Right lung (tissue), 5 donors: Measurements from ENCODE around the gene U2AF1L4. TPM values are rescaled to one million over a fixed set of nuclear protein-coding genes. Genes with fewer than 3 reads are reported as not detected.
A peak's percentile ranks its signal among the peaks of the same experiment; 100 is the strongest.
"Not testable (repeated sequence)": the region's sequence is repeated elsewhere in the genome, so short reads cannot be mapped to it uniquely, and the experiment has no call there.

Experiments used
- DNase-seq, 2 donors: peaks; one replicate each; pipeline ENCODE4 v3.0.0-alpha.2; 2013
- polyA plus RNA-seq, 5 donors: library from polyadenylated mRNA; unstranded; fragments of 120-200 nt; gene quantifications; one replicate each; pipeline versions ENCODE4 v1.2.1 to v1.2.3, GENCODE V29; 2013; ENCODE audit warnings: inconsistent platforms in 1 of 5, low replicate concordance in 1 of 5; ENCODE audit not compliant: insufficient read length in 5 of 5, insufficient read depth in 1 of 5

Gene U2AF1L4
- polyA plus RNA-seq, 5 donors: 15.1 to 21.7 (median 16.6) TPM

GRCh38 chr19:35782589-35782988, 37.4 kb upstream of the U2AF1L4 start:
- DNase-seq: no peak

DNA sequence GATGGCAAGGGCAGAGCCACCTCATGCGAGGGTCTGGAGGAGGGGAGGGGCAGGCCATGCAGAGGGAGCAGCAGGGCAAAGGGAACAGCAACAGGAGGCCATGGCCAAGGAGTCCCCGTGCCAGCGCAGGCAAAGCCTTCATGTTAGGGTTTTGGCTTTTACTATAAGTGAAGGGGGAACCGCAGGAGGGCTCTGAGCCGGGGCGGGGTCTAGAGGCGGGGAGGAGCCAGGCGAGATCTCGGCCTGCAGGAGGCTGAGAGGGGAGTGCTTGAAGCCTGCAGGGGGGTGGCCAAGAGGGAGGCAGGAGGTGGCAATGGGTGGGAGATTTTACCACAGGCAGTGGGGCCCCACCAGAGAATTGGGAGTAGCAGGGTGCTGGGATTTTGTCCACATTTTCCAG, 36.4 kb upstream of the U2AF1L4 start:
- DNase-seq: no peak

DNA sequence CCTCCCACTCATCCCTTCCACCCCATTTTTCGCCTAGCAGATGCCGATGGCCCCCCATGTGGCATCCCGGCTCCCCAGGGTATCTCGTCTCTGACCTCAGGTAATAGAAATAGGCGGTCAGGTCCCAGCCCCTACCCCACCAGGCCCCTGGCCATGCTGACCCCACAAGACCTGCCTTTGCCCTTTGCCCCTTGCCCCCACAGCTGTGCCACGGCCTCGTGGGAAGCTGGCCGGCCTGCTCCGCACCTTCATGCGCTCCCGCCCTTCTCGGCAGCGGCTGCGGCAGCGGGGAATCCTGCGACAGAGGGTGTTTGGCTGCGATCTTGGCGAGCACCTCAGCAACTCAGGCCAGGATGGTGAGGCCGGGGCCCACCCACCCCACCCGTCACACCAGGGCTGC, 35.5 kb upstream of the U2AF1L4 start:
- no peak for DNase-seq

GRCh38 chr19:35780058-35780457, 34.8 kb upstream of the U2AF1L4 start:
- no peak for DNase-seq

DNA sequence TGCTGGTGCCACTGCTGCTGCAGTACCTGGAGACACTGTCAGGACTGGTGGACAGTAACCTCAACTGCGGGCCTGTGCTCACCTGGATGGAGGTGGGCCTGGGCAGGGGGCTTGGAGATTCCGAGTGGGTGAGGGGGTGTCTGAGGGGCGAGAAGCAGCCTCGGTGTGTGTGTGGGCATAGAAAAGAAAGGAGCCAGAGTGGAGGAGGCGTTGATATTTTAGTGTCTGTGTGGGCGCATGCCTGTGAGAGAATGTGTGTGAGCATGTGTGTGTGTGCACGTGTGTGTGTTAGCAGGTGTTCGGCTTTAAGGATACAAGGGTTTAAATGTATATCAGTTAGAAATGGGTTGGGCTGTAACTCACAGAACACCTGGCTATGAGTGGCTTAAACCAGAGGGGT, 33.8 kb upstream of the U2AF1L4 start:
- DNase-seq: no peak

DNA sequence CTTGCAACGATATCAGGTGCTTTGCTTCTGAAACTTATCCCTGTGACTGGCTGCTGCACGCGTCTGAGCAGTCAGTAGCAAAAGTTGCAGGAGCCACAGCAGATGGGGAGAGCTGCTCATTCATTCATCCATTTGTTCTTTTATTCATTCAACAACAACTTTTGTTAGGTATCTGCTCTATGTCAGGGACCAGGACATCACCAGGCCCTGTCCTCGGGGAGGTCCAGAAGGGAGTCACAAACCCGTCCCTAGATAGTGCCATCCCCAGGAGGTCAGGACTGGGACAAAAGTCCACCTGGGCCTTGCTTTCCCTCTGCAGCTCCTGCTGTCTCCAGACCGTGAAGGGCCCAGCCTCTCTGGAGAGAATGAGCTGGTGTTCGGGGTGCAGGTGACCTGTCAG, 32.7 kb upstream of the U2AF1L4 start:
- DNase-seq: no peak

GRCh38 chr19:35777086-35777841, 32.0 kb upstream of the U2AF1L4 start:
- peak in 1 of 2 donors; percentile 15 for DNase-seq

- no peak for DNase-seq
These were observed 31.0 kb upstream of the U2AF1L4 start for GRCh38 chr19:35776102-35776788.

DNA sequence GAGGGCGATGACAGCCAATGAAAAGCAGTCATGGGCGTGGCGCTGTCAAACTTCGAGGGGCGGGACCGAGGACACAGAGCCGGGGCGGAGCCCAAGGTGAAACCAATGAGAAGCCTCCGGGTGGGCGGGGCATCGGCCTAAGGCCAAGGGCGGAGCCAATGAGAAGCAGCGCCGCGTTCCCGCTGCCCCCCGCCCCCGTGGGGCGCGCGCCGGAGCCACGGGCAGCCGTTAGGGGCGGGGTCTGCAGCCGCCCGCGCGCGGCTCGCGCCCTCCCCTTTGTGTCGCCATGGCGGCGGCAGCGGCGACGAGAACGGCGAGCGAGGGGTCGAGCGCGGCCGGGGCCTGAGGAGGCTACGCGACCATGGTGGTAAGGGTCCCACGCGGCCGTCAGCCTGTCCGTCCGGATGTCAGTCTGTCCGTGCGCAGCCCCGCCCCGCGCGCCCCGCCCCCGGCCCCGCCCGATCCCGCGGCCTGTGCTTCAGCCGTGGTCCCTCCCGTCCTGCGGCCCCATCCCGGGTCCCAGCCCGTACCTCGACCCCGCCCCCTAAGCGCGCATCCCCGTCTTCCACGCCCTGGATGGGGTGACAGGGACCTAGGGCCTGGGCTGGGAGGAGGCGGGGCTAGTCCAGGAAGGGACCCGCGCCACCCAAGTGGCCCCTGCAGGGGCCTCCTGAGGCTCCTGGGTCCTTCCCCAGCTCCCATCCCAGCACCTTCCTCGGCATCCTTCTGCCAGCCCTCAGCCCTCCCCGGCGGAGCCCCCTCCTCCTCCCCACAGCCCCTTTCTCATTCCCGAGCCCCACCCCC, 30.3 kb upstream of the U2AF1L4 start, which contains the start of gene ARHGAP33:
Gene ARHGAP33 (plus strand): TSS at position 267 of the 804 bp plus-strand sequence. CDS start 95 bp downstream, at position 362.
- DNase-seq: peak; percentile 97 to 98

DNA sequence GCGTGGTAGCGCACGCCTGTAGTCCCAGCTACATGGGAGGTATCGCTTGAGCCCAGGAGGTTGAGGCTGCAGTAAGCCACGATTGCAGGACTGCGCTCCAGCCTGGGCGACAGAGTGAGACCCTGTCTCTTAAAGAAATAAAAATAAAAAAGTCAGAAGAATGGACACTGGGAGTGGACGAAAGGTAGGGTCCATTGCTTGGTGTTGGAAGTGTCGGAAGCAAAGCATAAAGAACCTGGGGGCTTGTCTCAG, 29.8 kb upstream of the U2AF1L4 start:
- DNase-seq: no peak

- no peak for DNase-seq
These were observed 29.2 kb upstream of the U2AF1L4 start for GRCh38 chr19:35774274-35775045.

- DNase-seq: peak in 1 of 2 donors; percentile 23
These were observed 28.0 kb upstream of the U2AF1L4 start for GRCh38 chr19:35773020-35773806.

DNA sequence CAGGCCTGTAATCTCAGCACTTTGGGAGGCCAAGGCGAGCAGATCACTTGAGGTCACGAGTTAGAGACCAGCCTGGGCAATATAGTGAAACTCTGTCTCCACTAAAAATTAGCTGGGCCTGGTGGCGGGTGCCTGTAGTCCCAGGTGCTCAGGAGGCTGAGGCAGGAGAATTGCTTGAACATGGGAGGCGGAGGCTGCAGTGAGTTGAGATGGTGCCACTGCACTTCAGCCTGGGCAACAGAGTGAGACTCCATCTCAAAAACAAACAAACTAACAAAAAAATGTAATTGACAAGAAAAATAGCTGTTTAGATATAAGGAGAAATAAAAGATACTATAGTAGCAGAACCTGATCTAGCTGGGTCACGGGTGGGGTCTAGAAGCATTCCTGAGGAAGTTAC, 27.1 kb upstream of the U2AF1L4 start:
- DNase-seq: not testable (repeated sequence)

DNA sequence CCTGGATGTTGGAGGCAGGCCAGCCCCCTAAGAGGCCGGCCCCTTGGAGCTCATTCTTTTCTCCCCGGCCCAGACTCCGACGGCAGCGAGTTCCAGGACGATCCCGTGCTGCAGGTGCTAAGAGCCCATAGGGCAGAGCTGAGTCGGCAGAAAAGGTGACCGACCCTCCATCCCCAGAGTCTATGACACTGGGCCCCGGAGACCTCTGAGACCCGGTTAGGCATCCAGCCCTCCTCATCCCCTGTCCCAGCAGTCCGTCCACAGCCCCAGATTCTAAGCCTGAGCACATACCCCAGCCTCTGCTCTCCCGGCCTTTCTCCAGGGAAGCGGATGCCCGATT, 22.8 kb upstream of the U2AF1L4 start:
- no peak for DNase-seq

DNA sequence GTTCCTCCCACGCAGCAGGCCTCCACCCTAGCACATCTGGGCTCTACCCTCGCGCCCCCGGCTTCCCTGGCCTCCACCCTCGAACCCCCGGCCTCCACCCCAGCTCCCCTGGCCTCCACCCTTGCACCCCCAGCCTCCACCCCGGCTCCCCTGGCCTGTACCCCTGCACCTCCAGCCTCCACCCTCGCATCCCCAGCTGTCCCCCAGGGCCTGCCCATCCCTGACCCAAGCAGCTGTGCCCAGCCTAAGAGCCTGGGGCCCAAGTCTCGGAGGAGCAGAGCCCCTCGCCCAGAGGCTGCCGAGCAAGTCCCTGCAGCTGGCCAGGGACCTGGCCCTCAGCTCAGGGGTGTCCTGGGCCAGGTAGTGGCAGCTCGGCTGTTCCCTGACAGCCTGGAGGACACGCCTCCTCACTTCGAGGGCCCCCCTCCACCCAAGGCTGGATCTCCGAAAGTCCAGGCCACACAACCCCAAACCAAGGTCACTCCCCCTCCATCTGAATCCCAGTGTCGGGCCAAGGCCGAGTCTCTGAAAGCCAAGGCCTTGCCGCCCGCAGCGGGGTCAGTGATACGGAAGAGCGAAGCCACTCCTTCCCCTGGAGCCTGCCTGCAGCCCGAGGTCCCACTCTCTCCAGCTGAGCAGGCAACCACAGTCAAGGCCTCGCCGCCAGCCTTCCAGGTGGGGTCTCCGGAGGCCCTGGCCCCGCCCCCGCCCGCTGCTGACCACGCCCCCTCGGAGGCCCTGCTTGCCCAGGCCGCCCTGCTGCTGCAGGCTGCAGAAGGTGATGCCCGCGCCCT, 22.3 kb upstream of the U2AF1L4 start:
- DNase-seq: peak in 1 of 2 donors; percentile 26

DNA sequence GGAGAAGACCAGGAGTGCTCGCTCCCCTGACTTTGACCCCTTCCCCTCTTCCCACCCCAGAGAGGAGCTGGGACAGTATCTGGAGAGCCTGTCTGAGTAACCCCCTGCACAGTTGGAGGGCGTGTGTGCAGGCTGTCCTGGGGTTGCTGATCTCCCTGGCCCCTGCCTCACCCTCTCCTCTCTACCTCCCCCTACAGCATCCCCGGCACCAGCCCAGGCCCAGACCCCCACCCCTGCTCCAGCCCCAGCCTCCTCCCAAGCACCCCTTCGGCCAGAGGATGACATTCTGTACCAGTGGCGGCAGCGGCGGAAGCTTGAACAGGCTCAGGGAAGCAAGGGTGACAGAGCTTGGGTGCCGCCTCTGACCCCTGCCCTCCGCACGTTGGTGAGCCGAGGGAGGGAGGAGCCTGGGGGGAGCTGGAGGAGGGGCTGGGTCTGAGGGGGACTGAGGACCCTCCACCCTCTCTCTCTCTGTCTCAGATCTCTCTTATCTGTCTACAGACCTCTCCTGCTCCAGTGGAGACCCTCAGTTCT, 21.4 kb upstream of the U2AF1L4 start:
- DNase-seq: no peak

DNA sequence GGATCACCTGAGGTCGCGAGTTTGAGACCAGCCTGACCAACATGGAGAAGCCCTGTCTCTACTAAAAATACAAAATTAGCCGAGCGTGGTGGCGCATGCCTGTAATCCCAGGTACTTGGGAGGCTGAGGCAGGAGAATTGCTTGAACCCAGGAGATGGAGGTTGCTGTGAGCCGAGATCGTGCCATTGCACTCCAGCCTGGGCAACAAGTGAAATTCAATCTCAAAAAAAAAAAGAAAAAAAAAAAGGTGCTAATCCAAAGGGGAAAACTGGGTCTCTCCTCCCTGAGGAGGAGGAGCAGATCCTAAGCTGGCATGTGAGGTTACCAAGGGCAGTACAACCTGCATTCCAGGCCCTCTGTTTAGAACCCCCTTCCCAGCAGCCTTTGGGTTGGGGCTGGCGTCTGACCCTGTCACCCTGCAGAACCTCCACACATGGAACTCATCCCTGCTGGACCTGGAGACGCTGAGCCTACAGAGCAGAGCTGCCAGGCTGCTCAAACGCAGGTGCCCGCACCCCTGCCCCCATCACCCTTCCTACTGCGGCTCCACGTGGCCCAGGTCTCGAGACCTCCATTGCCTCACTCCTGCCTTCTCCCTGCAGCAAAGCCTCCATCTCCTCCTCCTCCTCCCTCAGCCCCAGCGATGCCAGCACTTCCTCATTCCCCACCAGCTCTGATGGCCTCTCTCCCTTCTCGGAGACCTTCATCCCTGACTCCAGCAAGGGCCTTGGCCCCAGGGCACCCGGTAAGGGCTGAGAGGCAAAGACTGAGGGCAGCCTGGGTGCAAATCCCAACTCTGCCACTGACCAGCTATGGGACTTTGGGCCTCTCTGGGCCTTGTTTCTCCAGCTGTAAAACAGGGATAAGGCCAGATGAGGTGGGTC, 19.5 kb upstream of the U2AF1L4 start:
- no peak for DNase-seq

DNA sequence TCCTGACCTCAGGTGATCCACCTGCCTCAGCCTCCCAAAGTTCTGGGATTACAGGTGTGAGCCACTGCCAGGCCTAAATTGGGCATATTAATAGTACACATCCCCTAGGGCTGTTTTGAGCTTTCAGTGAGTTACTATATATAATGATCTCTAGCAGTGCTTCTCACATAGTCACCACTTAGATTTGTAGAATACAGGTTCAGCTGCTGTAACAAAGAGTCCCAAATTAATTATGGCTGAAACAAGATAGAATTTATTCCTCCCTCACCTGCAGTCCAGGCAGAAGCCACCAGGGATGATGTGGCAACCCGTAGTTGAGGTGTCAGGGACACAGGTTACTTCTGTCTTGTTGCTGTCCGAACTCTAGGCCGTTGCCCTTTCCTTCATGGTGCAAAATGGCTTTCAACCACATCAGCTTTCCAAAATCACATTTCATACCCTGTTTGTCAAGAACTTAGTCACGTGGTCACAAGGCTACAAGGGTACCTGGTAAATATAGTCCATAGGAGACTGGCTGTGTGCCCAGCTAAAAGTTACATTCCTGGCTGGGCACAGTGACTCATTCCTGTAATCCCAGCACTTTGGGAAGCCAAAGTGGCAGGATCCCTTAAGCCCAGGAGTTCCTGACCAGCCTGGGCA, 15.6 kb upstream of the U2AF1L4 start:
- no peak for DNase-seq

GRCh38 chr19:35759697-35760096, 14.5 kb upstream of the U2AF1L4 start:
- DNase-seq: no peak
